Lung microvascular endothelial cell (primary cell): ENCODE measurements around the gene IL10RB. TPM values are rescaled to one million over a fixed set of nuclear protein-coding genes. Genes with fewer than 3 reads are reported as not detected.
"Not testable (repeated sequence)": the region's sequence is repeated elsewhere in the genome, so short reads cannot be mapped to it uniquely, and the experiment has no call there.

Experiments used
- DNase-seq, 2 donors: peaks; one replicate each; pipeline versions ENCODE4 v3.0.0 to v3.0.0-alpha.2; 2010; ENCODE audit warnings: low read depth in 2 of 2
- total RNA-seq: library from RNA; depleted of rRNA; stranded (reverse); fragments of >200 nt; gene quantifications from 2 replicates; pipeline ENCODE4 v1.2.1, GENCODE V29; 2014

Gene IL10RB
- total RNA-seq, 1 donor from 2014 or later: 46.4 TPM

DNA sequence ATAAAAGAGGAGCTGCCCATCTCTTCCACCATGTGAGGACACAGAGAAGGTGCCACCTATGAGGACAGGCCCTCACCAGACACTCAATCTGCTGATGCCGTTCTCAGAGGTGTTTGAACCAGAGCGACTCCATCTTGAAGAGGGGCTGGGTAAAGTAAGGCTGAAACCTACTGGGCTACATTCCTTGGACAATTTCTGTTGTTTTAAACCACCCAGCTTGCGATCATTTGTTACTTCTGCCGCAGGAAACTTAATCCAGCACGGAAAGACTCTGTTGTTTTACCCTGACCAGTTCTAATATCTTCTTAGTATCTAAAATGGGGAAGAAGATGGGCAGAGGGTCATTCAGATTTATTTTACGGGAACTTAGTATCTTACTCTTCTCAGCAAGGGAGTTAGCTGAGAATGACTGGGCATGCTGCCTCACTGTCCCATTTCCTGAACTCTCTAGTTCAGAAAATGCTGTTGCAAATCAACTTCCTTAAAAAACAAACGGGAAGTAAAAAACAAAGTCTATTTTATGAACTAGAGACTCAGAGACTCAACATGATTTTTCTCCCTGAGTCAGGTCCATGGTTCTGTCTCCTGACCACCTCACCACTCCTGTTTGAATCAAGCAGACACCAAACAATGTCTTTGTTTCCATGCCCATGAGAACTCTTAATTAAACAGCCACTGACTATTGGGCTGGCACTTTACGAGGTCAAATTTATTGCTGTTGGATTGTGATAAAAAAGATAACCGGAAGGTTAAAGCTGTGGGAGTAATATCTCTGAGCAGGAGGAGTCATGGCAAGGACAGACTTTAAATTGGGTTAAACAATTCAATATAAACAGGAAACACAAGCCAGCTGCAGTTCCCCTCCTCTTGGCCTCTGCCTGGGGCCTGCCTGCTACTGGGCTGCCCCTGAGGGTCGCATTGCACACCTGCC, 34.8 kb downstream of the IL10RB start:
- peak; percentile 66 to 69 for DNase-seq

GRCh38 chr21:33301632-33302002, 35.5 kb downstream of the IL10RB start:
- no peak for DNase-seq

DNA sequence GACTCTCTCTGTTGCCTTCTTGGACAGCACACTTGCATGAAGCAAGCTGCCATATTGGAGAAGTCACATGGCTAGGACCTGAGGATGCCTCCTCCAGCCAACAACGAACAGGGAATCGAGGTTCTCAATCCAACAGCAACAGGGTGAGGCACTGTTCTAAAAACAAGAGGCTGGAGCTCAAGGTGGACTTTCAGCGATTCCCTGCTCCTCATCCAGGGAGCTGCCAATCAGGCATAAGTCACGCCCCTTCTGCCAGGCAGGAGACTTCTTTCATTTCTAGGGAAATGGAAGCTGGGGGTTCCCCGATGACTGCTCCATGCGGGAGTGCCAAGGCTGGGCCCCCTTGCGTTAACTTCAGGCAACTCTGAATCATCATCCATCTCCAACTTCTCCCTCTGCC, 35.9 kb downstream of the IL10RB start:
- peak in 1 of 2 donors; percentile 40 for DNase-seq

DNA sequence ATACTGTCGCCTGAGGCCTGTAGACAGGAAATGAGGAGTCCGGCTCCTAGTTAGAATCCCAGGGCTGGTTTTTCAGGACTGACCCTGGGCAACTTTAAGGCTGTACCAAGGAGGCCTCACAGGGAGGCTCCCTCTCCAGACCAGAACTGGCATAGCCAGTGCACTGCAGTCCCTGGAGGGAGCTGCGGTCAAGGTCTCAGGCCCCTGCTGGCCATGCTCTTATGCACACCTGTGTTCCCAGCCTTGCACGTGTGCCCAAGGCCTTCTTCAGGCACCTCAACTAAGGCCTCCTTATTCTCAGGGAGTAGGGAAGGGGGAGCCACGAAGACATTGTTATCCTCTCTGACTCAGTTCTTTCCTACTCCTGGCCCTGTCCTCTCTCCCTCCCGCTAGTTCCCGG, 36.6 kb downstream of the IL10RB start:
- no peak for DNase-seq

- no peak for DNase-seq
These were observed 39.1 kb downstream of the IL10RB start for GRCh38 chr21:33305344-33305671.

DNA sequence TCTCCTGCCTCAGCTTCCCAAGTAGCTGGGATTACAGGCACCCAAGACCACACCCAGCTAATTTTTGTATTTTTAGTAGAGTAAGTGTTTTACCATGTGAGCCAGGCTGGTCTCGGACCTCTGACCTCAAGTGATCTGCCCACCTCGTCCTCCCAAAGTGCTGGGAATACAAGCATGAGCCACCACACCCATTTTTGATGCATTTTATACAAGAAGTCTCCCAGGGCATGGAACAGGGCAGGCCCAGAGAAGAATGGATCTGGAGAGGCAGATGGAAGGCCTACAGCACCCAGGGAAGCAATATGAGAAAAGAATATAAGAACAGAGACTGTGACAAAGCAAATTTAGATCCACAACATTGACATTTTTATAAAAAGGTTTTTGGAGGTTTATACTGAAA, 39.8 kb downstream of the IL10RB start:
- no peak for DNase-seq

- peak in 1 of 2 donors; percentile 37 for DNase-seq
These were observed 42.7 kb downstream of the IL10RB start for GRCh38 chr21:33308586-33309490.

GRCh38 chr21:33309778-33310177, 43.6 kb downstream of the IL10RB start:
- DNase-seq: no peak

- no peak for DNase-seq
These were observed 46.0 kb downstream of the IL10RB start for GRCh38 chr21:33312121-33312520.

DNA sequence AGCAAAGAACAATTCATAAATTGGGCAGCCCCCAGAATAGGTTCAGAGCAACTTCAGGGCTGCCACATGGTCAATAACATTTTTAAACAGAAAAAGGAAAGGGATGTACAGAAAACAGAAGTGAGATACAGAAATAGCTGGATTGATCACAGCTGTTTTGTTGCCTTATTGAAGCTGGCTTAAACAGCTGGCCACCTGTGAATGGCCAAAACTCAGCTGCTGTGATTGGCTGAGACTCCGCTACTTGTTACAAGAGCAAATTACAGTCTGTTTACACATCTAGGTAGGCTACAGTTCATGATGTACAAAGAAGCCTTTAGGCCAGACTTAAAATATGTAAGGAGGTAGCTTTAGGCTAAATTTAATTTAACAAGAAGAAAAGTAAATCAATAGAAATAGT, 47.0 kb downstream of the IL10RB start:
- no peak for DNase-seq

- DNase-seq: no peak
These were observed 47.4 kb downstream of the IL10RB start for GRCh38 chr21:33313611-33314010.

DNA sequence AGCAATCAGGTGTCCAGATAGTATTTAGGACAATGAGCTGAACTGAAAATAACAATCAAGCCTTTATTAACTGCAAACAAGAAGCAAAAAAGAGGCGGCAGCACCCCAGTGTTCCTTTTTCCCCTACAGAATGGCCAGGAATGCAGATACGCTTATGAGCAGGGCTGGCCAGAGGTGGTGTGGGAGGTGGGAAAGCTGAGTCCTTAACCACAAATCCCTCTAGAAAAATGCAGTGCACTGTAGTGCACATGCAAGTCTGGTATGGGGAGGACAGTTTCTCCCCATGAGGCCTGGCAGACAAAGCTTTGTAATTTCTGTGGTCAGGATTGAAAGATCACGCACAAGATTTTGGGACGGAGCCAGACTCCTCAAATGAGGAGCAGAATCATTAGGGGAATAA, 47.9 kb downstream of the IL10RB start:
- DNase-seq: no peak

DNA sequence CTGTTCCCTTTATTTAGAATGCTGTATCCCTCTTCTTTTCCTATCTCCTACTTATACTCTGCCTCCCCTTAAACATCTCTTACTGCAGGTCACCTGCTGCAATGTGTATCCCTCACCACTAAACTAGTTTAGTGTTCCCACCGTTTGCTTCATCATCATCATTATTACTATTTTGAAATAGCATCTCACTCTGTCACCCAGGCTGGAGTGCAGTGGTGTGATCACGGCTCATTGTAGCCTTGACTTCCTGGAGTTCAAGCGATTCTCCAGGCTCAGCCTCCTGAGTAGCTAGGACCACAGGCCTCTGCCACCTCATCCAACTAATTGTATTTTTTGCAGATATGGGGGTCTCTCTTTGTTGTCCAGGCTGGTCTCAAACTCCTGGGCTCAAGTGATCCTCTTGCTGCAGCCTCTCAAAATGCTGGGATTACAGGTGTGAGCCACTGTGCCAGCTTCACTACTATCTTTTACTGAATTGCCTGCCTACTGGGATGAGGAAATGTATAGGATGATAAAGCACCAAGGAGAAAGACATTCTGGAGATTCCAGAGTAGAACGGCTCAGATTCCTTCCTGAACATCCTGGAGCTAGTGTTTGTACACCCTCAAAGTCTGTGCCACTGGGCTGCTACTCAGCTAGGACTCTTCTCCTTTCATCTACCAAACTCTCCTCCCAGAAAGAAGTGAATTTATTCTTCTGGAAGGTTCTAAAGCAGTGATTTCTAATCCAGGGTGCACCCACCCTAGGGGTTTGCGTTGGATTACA, 50.0 kb downstream of the IL10RB start:
- DNase-seq: no peak

DNA sequence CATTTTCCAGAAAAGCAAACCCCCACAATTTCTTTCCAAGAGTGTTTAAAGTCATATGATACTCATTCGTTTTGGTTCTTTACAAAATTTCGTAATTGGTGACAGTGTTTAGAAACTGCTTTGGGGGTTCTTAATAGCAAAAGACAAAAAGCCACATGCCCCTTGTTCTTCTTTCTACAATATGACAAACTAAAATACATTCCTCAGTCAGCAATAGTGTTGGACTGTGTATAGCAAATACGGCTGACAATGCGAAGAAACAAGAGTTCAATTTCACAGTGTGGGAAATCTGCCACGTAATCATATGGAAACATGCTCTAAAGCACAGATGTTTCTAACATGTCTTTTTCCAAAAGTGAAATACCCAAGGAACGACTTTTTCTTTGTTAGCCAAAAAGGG, 51.0 kb downstream of the IL10RB start:
- DNase-seq: no peak

GRCh38 chr21:33317786-33318486, 51.8 kb downstream of the IL10RB start:
- no peak for DNase-seq

DNA sequence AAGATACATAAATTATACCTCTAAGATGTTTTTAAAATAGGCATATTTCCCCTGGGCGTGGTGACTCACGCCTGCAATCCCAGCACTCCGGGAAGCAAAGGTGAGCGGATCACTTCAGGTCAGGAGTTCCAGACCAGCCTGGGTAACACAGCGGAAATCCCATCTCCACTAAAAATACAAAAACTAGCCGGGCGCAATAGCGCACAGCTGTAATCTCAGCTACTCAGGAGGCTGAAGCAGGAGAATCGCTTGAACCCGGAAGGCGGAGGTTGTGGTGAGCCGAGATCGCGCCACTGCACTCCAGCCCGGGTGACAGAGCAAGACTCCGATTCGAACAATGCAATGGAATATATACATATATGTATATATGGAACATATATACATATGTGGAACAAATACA, 54.8 kb downstream of the IL10RB start:
- DNase-seq: not testable (repeated sequence)

DNA sequence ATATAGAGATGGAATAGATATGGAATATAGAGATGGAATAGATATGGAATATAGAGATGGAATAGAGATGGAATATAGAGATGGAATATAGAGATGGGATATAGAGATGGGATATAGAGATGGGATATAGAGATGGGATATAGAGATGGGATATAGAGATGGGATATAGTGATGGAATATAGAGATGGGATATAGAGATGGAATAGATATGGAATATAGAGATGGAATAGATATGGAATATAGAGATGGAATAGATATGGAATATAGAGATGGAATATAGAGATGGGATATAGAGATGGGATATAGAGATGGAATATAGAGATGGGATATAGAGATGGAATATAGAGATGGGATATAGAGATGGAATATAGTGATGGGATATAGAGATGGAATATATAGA, 57.4 kb downstream of the IL10RB start:
- DNase-seq: not testable (repeated sequence)

DNA sequence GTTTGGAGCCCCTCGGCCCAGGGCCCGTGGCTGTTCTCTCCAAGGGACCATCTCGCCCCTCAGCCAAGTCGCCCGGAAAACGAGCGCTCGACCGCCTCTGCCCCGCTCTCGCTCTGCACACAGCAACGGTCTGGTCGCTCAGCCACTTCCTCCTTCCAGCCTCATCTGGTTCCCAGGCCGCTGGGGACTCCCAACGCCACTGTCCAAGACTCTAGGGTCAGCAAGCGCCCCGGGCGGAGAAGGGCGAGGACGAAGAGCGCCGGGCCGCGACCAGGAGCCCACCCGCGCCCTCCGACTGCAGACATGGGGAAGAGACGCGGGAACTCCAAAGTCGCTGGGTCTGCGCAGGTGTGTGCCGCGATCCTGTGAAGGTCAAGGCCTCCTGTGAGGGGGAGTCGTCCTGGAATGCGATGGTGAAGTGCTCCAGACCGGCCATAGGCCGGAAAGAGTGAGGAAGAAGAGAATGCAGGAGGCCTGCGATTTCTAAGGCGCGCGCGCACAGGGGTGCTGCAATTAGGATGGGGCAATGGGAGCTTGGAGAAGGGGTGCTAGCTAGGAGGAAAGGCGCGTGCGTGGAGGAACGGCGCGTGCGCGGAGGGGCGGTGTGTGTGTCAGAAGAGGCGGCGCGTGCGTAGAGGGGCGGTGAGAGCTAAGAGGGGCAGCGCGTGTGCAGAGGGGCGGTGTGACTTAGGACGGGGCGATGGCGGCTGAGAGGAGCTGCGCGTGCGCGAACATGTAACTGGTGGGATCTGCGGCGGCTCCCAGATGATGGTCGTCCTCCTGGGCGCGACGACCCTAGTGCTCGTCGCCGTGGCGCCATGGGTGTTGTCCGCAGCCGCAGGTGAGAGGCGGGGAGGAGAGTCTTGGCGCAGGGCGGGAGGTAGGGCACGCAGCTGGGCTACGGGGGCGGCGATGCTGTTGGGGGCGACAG, 58.4 kb downstream of the IL10RB start, which contains the start of gene IFNAR1:
Gene IFNAR1, plus strand, starts transcription at position 680 of the 931 bp plus-strand sequence. Its CDS starts 86 bp downstream, at position 766.
- DNase-seq: peak; percentile 99 to 100

GRCh38 chr21:33325222-33326067, 59.3 kb downstream of the IL10RB start:
- DNase-seq: peak; percentile 74 to 84
